K562 (cell line): ENCODE data around the gene TUBA4B.

Experiments
- CTCF ChIP-seq, 3 experiments: IDR thresholded peaks in 2 of 3; conservative IDR thresholded peaks in 1 of 3; 2 replicates each; pipeline ENCODE4 v1.5.1; 2011 to 2012; ENCODE audit warnings: low read length in 3 of 3, mild to moderate bottlenecking in 3 of 3, control low read depth in 2 of 3, improper control_type of control experiment in 1 of 3, inconsistent platforms in 1 of 3, low read depth in 1 of 3, mixed read lengths in 1 of 3, moderate library complexity in 1 of 3; ENCODE audit not compliant: insufficient read depth in 2 of 3
- ILK ChIP-seq: fragments of 450-650 bp; IDR thresholded peaks from 2 replicates; pipeline ENCODE4 v1.6.1; 2016; ENCODE audit warnings: missing genetic modification characterization, low read depth, mild to moderate bottlenecking, missing compliant biosample characterization, moderate library complexity, borderline replicate concordance
- NFYB ChIP-seq: IDR thresholded peaks from 2 replicates; pipeline ENCODE4 v1.6.1; 2011; ENCODE audit warnings: mild to moderate bottlenecking, moderate library complexity; ENCODE audit not compliant: insufficient read length; ENCODE audit errors: extremely low read depth
- ZBTB49 ChIP-seq: sonication (generic); formaldehyde crosslinking; IDR thresholded peaks from 2 replicates; pipeline ENCODE4 v1.8.0; 2022; ENCODE audit warnings: missing genetic modification reagents, mild to moderate bottlenecking, borderline replicate concordance

- TF ChIP-seq CTCF (IDR thresholded peaks at IDR 0.05 in 2 of 3, conservative IDR thresholded peaks at IDR 0.05 in 1 of 3; ENCODE audit: insufficient read depth in 2 of 3, low read depth in 1 of 3, low read length in 3 of 3) (no peak), NFYB (no peak), ZBTB49 (no peak), ILK (no peak)
Observed at GRCh38 chr2:219210886-219211362, 42.1 kb upstream of the TUBA4B start.
